Peyer's patch (tissue), 4 donors: Measurements from ENCODE around the gene CDK8. TPM values are rescaled to one million over a fixed set of nuclear protein-coding genes. Genes with fewer than 3 reads are reported as not detected.

Experiments used
- DNase-seq, 3 donors: peaks; one replicate each; pipeline ENCODE4 v3.0.0-alpha.2; 2017 to 2019
- H3K27ac ChIP-seq, 4 donors: fragments of 200-600 bp; sonication (generic); one replicate each; pipeline ENCODE4 v1.5.1; 2016 to 2019
- H3K27me3 ChIP-seq, 2 donors: fragments of 200-600 bp; sonication (generic); one replicate each; pipeline ENCODE4 v1.5.1; 2019
- H3K36me3 ChIP-seq, 3 donors: fragments of 200-600 bp; sonication (generic); one replicate each; pipeline ENCODE4 v1.5.1; 2016 to 2019
- H3K4me1 ChIP-seq, 4 donors: fragments of 200-600 bp; sonication (generic); one replicate each; pipeline ENCODE4 v1.5.1; 2016 to 2019
- H3K4me3 ChIP-seq, 4 donors: fragments of 200-600 bp; sonication (generic); 1 replicate in 3 of 4; 2 replicates in 1 of 4; pipeline ENCODE4 v1.5.1; 2016 to 2019; ENCODE audit warnings: mild to moderate bottlenecking in 1 of 4
- H3K9me3 ChIP-seq, 4 donors: fragments of 200-600 bp; sonication (generic); one replicate each; pipeline ENCODE4 v1.5.1; 2016 to 2019; ENCODE audit warnings: mild to moderate bottlenecking in 1 of 4
- CTCF ChIP-seq, 6 experiments: fragments of 450-650 bp in 4 of 6; fragments of 200-600 bp in 2 of 6; sonication (generic) in 1 of 6; IDR thresholded peaks; one replicate each; pipeline ENCODE4 v1.5.1; 2017 to 2019; ENCODE audit warnings: antibody characterized with exemption in 6 of 6, mild to moderate bottlenecking in 3 of 6, moderate library complexity in 1 of 6
- POLR2A ChIP-seq, 2 donors: fragments of 450-650 bp; IDR thresholded peaks; one replicate each; pipeline ENCODE4 v1.5.1; 2017; ENCODE audit warnings: antibody characterized with exemption in 2 of 2, mild to moderate bottlenecking in 2 of 2, moderate library complexity in 2 of 2
- total RNA-seq, 4 donors: library from RNA; depleted of rRNA; stranded (reverse); fragments of >200 nt; gene quantifications; one replicate each; pipeline ENCODE4 v1.1.0, GENCODE V29; 2016

The CDK8 gene
- 10 to 100 TPM; 16.8 to 22.3 (median 20.8) TPM for total RNA-seq

GRCh38 chr13:26253787-26254582, at the start of gene CDK8:
TSS of gene CDK8 (plus strand) at chr13:26254129. CDS start at chr13:26254642, 513 bp downstream.
- H3K27ac ChIP-seq: peak within 1 kb of the TSS; percentile 84 to 93 (median 92)
- DNase-seq: peak; percentile 89 to 97 (median 92)
- H3K36me3 ChIP-seq: no peaks in the 10 kb centered on the region
- TF ChIP-seq CTCF (IDR thresholded peaks at IDR 0.05): no peak
- TF ChIP-seq POLR2A (IDR thresholded peaks at IDR 0.05): peak; percentile 70 to 80
- H3K4me3 ChIP-seq: peak within 1 kb of the TSS; percentile 73 to 88 (median 88)
- no peaks in the 10 kb centered on the region for H3K9me3 ChIP-seq
- H3K4me1 ChIP-seq: peaks cover 0 to 16% (median 5%) of the 10 kb centered on the region in 4 donors
- no peaks in the 10 kb centered on the region for H3K27me3 ChIP-seq

GRCh38 chr13:26208287-26208686, 45.6 kb upstream of the CDK8 start:
- Histone ChIP-seq H3K27ac (no peak overlapping the region), H3K4me1 (no peaks in the 10 kb centered on the region), H3K36me3 (peaks cover 0 to 48% (median 0%) of the 10 kb centered on the region in 3 donors), H3K27me3 (no peaks in the 10 kb centered on the region), H3K4me3 (no peak overlapping the region), H3K9me3 (no peaks in the 10 kb centered on the region)
- TF ChIP-seq POLR2A (IDR thresholded peaks at IDR 0.05) (no peak), CTCF (IDR thresholded peaks at IDR 0.05) (no peak)
- no peak for DNase-seq

DNA sequence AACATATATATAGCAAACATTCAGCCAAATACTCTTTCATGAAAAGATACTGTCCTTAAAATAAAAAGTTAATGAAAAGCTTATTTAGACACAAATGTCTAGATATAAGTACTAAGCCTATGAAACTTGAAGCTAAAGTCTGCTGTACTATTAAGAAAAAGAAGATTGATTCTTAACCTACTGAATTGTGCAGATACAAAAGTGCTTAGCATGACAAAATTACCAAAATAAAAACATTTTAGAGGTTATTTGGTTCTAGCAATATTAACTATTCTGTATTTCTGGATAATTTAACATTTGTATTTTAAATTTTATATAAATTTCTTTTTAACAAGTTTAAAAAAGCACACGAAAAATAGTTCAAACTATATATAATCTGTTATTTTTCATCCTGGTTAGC, 40.6 kb upstream of the CDK8 start:
- no peak for DNase-seq
- TF ChIP-seq POLR2A (IDR thresholded peaks at IDR 0.05) (no peak), CTCF (IDR thresholded peaks at IDR 0.05) (no peak)
- H3K36me3 ChIP-seq: peaks cover 0 to 82% (median 0%) of the 10 kb centered on the region in 3 donors

GRCh38 chr13:26213982-26214381, 39.9 kb upstream of the CDK8 start:
- no peak overlapping the region for H3K4me3 ChIP-seq
- H3K9me3 ChIP-seq: no peaks in the 10 kb centered on the region
- H3K27me3 ChIP-seq: no peaks in the 10 kb centered on the region
- H3K36me3 ChIP-seq: peaks cover 0 to 85% (median 0%) of the 10 kb centered on the region in 3 donors
- H3K27ac ChIP-seq: no peak overlapping the region
- DNase-seq: no peak
- H3K4me1 ChIP-seq: no peaks in the 10 kb centered on the region
- TF ChIP-seq CTCF (IDR thresholded peaks at IDR 0.05): no peak
- TF ChIP-seq POLR2A (IDR thresholded peaks at IDR 0.05): no peak

More for the DNA sequence above, 40.6 kb upstream of the CDK8 start:
- Histone ChIP-seq H3K4me1 (no peaks in the 10 kb centered on the region), H3K9me3 (no peaks in the 10 kb centered on the region), H3K27me3 (no peaks in the 10 kb centered on the region), H3K27ac (no peak overlapping the region), H3K4me3 (no peak overlapping the region)

GRCh38 chr13:26216042-26216441, 37.9 kb upstream of the CDK8 start:
- peaks cover 0 to 19% (median 0%) of the 10 kb centered on the region in 4 donors for H3K4me1 ChIP-seq
- no peak overlapping the region for H3K4me3 ChIP-seq
- H3K27ac ChIP-seq: no peak overlapping the region
- H3K27me3 ChIP-seq: no peaks in the 10 kb centered on the region
- H3K9me3 ChIP-seq: no peaks in the 10 kb centered on the region
- TF ChIP-seq CTCF (IDR thresholded peaks at IDR 0.05): no peak
- TF ChIP-seq POLR2A (IDR thresholded peaks at IDR 0.05): no peak
- peaks cover 0 to 87% (median 0%) of the 10 kb centered on the region in 3 donors for H3K36me3 ChIP-seq
- DNase-seq: no peak
